Measurements from ENCODE around the gene NEURL3.

- TF ChIP-seq CTCF (IDR thresholded peaks at IDR 0.05; ENCODE audit: low read depth, low read length) (no peak), EZH2phosphoT487 (IDR thresholded peaks at IDR 0.05; ENCODE audit: low read depth) (no peak)
Observed at GRCh38 chr2:96484091-96484490, 21.1 kb downstream of the NEURL3 start.
